Kidney epithelial cell (primary cell): ENCODE measurements around the gene NAGA. TPM values are rescaled to one million over a fixed set of nuclear protein-coding genes. Genes with fewer than 3 reads are reported as not detected.
"Not testable (repeated sequence)": the region's sequence is repeated elsewhere in the genome, so short reads cannot be mapped to it uniquely, and the experiment has no call there.

Experiments
- DNase-seq: peaks from one replicate; pipeline ENCODE4 v3.0.0-alpha.2; 2010; ENCODE audit warnings: low read depth
- H3K27me3 ChIP-seq: 2 replicates; pipeline ENCODE4 v1.6.0; 2011; ENCODE audit warnings: low read length; ENCODE audit not compliant: control insufficient read depth, insufficient read depth
- H3K36me3 ChIP-seq: 2 replicates; pipeline ENCODE4 v1.5.1; 2011; ENCODE audit warnings: low read length; ENCODE audit not compliant: control insufficient read depth, insufficient read depth
- H3K4me3 ChIP-seq: 2 replicates; pipeline ENCODE4 v1.5.1; 2011; ENCODE audit warnings: low read depth, mild to moderate bottlenecking, control low read depth, low read length
- total RNA-seq: library from RNA; depleted of rRNA; stranded (reverse); fragments of >200 nt; gene quantifications from 2 replicates; pipeline ENCODE4 v1.2.3, GENCODE V29; 2015
- TF ChIP-seq, protein P1 (sequence below): IDR thresholded peaks from 2 replicates; pipeline ENCODE4 v1.5.1; 2011; ENCODE audit warnings: mild to moderate bottlenecking, moderate library complexity, low read length, control low read depth, inconsistent platforms; ENCODE audit not compliant: insufficient read depth, poor library complexity, severe bottlenecking

NAGA gene
- 26.3 and 28.4 TPM in 2 replicates for total RNA-seq

DNA sequence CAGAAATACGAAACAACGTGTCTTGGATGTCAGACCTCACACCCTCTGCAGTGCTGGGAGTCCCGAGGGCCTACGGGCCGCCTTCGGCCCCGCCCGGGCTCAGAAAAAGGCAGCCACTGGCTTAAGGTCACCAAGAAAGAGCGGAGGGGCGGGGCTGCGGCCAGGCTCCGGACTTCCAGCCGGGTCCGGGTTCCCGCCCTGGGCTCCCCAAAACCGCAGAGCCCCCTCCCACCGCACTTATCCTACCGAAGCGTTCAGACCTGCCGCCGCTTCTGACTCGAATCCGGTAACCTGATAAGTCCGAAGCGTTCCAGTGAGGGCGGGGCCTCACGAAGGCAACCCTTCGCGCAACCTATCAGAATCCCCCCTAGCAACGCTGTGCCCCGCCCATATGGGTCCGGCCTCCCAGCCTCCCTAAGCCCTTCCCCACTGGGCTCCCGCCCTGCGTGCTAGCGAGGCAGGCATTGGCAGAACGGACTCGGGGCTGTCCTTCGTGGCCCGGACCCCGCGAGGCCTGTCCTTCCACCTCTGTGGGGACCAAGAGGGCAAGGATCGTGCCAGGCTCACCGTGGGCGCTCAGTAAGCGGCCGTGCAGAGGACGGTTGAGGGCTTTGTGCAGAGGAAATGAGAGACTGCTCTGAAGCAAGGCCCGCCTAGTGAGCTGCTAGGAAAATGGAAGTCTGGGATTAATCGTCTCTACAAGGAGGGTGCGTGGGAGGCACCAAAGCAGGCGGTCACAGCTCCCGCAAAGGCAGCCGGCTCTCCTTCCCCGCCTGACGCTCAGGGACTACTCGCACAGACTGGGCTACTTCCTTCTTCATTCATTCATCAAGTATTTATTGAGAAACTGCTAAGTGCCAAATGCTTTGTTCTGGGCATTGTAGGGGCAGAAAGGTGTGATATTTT, at the start of gene NAGA:
Gene NAGA (minus strand): TSS at position 296 of the 906 bp plus-strand sequence. CDS start 515 bp downstream, outside the sequence.
- H3K36me3 ChIP-seq: no peaks in the 10 kb centered on the region
- peak within 1 kb of the TSS; percentile 43 for H3K4me3 ChIP-seq
- TF ChIP-seq, protein P1, sequence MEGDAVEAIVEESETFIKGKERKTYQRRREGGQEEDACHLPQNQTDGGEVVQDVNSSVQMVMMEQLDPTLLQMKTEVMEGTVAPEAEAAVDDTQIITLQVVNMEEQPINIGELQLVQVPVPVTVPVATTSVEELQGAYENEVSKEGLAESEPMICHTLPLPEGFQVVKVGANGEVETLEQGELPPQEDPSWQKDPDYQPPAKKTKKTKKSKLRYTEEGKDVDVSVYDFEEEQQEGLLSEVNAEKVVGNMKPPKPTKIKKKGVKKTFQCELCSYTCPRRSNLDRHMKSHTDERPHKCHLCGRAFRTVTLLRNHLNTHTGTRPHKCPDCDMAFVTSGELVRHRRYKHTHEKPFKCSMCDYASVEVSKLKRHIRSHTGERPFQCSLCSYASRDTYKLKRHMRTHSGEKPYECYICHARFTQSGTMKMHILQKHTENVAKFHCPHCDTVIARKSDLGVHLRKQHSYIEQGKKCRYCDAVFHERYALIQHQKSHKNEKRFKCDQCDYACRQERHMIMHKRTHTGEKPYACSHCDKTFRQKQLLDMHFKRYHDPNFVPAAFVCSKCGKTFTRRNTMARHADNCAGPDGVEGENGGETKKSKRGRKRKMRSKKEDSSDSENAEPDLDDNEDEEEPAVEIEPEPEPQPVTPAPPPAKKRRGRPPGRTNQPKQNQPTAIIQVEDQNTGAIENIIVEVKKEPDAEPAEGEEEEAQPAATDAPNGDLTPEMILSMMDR: no peak
- DNase-seq: peak; percentile 91
- H3K27me3 ChIP-seq: no peaks in the 10 kb centered on the region

DNA sequence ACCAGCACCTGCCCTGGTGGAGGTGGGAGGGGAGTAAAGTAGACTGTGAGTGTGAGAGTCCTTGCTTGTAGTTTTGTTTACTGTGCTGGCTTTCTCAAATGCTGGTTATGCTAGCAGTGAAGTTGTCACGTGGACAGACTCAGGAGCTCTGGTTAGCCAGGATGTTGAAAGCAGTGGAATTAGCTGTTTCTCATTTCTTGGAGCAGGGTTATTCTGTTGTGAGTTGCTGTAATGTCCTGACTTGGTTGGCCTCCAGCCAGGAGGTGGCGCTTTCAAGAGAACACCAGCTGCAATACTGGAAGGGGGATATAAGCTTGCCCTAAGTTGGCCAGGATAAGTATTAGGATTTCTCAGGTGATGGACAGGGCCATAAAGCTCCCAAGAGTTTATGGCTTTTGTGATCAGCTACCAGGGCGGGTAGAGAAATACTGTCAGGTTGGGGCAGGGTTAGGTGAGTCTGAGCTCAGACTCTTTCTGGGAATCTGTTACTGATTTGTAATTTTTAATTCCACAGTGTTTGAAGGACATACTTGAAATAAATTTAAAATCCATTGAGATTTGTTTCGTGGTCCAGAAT, 46.3 kb upstream of the NAGA start:
- no peaks in the 10 kb centered on the region for H3K36me3 ChIP-seq
- H3K27me3 ChIP-seq: no peaks in the 10 kb centered on the region
- DNase-seq: no peak
- H3K4me3 ChIP-seq: no peak overlapping the region
- TF ChIP-seq, protein P1: no peak

DNA sequence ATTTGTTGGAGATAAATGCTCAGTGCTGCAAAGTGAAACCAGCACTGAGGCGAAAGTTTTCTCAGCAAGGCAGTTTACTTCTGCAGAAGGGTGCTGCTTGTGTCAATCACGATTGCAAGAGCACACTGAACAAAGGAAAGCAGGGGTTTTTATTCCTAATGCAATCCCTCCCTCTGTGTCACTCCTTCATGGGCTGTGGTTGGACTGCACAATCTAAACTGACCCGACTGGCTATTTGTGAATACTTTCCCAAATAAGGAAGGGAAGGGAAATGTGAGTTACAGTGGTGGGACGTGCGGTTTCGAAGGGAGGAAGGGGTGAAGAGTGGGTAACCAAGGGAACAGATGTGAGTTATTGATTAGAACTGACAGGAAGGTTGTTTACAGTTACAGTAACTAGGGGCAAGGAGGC, 44.8 kb upstream of the NAGA start:
- H3K4me3 ChIP-seq, H3K27me3 ChIP-seq, DNase-seq, H3K36me3 ChIP-seq: not testable (repeated sequence)

DNA sequence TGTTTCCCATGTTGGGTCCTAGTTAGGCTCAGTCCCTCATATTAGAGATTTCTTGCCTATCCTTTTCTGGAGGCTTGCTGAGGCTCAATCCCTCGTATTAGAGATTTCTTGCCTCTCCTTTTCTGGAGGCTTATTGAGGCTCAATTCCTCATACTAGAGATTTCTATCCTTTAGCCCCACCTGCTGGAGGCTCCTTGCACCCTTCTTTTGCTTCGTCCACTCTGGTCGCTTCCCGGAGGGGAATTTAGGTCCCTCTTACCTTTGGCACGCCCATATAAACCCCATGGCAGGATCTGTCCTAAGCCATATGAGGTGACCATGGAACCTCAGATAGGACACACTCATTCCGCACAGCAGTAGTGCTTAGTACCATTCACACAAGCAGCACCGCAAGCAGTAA, 44.1 kb upstream of the NAGA start:
- no peaks in the 10 kb centered on the region for H3K36me3 ChIP-seq
- TF ChIP-seq, protein P1: no peak
- no peak for DNase-seq
- H3K27me3 ChIP-seq: no peaks in the 10 kb centered on the region
- no peak overlapping the region for H3K4me3 ChIP-seq

DNA sequence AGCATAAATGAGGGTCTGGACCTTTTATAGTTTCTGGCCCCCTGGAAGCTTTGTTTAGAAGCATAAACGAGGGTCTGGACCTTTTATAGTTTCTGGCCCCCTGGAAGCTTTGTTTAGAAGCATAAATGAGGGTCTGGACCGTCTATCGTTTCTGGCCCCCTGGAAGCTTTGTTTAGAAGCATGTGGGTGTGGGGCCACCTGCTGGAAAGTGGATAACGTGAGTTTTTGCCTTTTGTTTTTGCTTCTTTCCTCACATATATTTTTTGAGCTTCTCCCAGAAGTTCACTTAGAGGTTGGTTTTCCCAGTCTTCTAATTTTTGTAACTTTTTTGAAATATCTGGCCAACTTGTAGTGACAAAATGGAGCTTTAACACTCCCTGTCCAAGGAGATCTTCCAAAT, 42.2 kb upstream of the NAGA start:
- not testable (repeated sequence) for DNase-seq, H3K36me3 ChIP-seq, H3K4me3 ChIP-seq, H3K27me3 ChIP-seq

DNA sequence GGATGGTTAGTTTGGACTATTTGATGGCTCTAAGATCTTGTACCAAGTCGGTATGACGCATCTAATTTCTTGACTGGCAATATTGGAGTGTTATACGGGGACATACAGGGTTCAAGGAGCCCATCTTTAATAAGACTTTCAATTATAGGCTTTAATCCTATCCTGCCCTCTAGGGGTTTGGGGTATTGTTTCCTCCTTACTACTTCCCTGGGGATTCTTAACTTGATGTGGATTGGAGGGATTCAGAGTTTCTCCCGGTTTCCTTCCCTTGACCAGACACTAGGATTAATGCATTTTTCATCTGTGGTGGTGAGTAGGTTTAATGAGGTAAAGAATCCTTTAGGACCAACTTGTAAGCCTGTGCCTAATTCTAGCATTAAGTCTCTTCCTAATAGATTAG, 41.2 kb upstream of the NAGA start:
- TF ChIP-seq, protein P1: no peak

More for the DNA sequence above, 41.2 kb upstream of the NAGA start:
- Histone ChIP-seq H3K27me3 (no peaks in the 10 kb centered on the region), H3K36me3 (no peaks in the 10 kb centered on the region), H3K4me3 (no peak overlapping the region)
- no peak for DNase-seq
